ENCODE measurements around the gene CSN3.
"Not testable (repeated sequence)": the region's sequence is repeated elsewhere in the genome, so short reads cannot be mapped to it uniquely, and the experiment has no call there.

GRCh38 chr4:70242297-70242696 is at the start of gene CSN3:
- not testable (repeated sequence) for TF ChIP-seq CTCF, POLR2A (IDR thresholded peaks at IDR 0.05)

Measured in adrenal gland (tissue), 5 donors.